Activated naive CD8-positive, alpha-beta T cell treated with anti-CD3 and anti-CD28 coated beads, Interleukin-2, amount 10 ng/mL, durations not matched to agents 7 days and 5 days (primary cell): ENCODE results near the gene PAWR. TPM values are rescaled to one million over a fixed set of nuclear protein-coding genes. Genes with fewer than 3 reads are reported as not detected.

Experiments
- ATAC-seq: fragments of 150-1000 bp; cut with Tn5 transposase; one replicate; pipeline ENCODE4 v1.10.0; 2021; ENCODE audit warnings: low read depth, moderate library complexity
- POLR2A ChIA-PET: fragments of 350-600 bp; sonication (Branson Sonifier 250); formaldehyde crosslinking; loops from one replicate; lab custom pipeline; 2021; ENCODE audit warnings: antibody characterized with exemption; lab: Charles Lee
- DNase-seq: peaks from one replicate; pipeline ENCODE4 v3.0.0; 2021
- H3K27ac Mint-ChIP-seq: one replicate; pipeline ENCODE4 v1.8.0; 2022; ENCODE audit warnings: mild to moderate bottlenecking, mixed read lengths
- H3K27me3 Mint-ChIP-seq: one replicate; pipeline ENCODE4 v1.8.0; 2022; ENCODE audit warnings: mild to moderate bottlenecking, moderate library complexity, mixed read lengths
- H3K36me3 Mint-ChIP-seq: one replicate; pipeline ENCODE4 v1.8.0; 2021; ENCODE audit warnings: mild to moderate bottlenecking, mixed read lengths
- H3K4me1 Mint-ChIP-seq: one replicate; pipeline ENCODE4 v1.8.0; 2021; ENCODE audit warnings: mixed read lengths
- H3K4me3 Mint-ChIP-seq: one replicate; pipeline ENCODE4 v1.8.0; 2022; ENCODE audit warnings: mild to moderate bottlenecking, moderate library complexity, mixed read lengths
- H3K9me3 Mint-ChIP-seq: one replicate; pipeline ENCODE4 v1.8.0; 2021; ENCODE audit warnings: mixed read lengths
- total RNA-seq, 2 experiments: library from RNA; stranded (reverse); gene quantifications; one replicate each; pipeline ENCODE4 v1.2.3, GENCODE V29; 2021

Gene PAWR
- total RNA-seq: 1 to 10 TPM; 4.7 to 5.7 TPM

GRCh38 chr12:79690638-79691510, at the start of gene PAWR:
PAWR (minus strand) TSS chr12:79690964; CDS start chr12:79690244, 720 bp downstream.
- H3K27me3 Mint-ChIP-seq: peaks cover 57% of the 10 kb centered on the region
- H3K9me3 Mint-ChIP-seq: no peaks in the 10 kb centered on the region
- H3K4me1 Mint-ChIP-seq: peaks cover 11% of the 10 kb centered on the region
- POLR2A ChIA-PET: no interaction called here
- peak within 1 kb of the TSS; percentile 51 for H3K27ac Mint-ChIP-seq
- peak; percentile 48 for DNase-seq
- H3K4me3 Mint-ChIP-seq: peak within 1 kb of the TSS; percentile 86
- ATAC-seq: peak; percentile 59
- no peaks in the 10 kb centered on the region for H3K36me3 Mint-ChIP-seq

DNA sequence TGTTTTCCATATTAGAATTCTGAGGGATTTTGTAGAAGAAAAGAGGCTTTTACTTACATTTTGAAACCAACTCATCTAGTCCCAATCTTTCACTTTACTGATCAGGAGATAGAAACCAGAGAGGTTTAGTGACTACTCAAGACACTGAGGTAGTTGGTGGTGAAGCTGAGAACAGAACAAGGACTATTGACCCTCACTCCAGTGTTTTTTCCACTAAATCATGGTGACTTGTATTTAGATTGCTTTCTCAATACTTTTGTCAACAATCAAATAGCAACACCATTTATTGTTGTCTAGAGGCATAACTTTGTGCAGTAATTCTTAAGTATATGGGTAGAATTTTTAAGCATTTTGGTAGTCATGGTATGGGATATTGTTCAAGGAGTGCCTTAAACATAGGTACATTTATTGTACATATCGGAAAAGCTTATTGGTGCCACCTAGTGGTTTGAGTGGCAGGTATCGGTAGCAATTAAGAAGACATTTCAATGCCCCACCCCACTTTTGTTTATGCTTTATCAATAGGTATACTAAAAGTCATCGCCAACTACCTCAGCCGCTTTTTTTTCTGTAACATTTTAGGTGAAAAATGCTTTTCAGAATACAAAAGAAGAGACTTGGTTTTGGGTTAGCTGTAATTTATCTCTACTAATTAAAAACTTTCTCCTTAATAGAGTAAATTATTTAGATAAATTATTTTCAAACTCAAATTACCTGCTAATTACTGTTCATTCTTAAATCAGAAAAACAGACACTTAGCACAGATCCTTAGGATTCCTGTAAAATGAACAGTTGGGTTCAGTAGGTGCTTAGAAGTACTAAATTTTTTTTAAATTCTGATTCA, 47.3 kb upstream of the PAWR start:
- Mint-ChIP-seq H3K36me3 (no peaks in the 10 kb centered on the region), H3K9me3 (no peaks in the 10 kb centered on the region), H3K4me3 (no peak overlapping the region), H3K27me3 (peaks cover 20% of the 10 kb centered on the region), H3K4me1 (no peaks in the 10 kb centered on the region), H3K27ac (no peak overlapping the region)
- DNase-seq (no peak), ATAC-seq (no peak)
- POLR2A ChIA-PET: no interaction called here

- DNase-seq (no peak), ATAC-seq (no peak)
- H3K27me3 Mint-ChIP-seq: peaks cover 33% of the 10 kb centered on the region
- H3K4me3 Mint-ChIP-seq: no peak overlapping the region
- H3K36me3 Mint-ChIP-seq: no peaks in the 10 kb centered on the region
- no peaks in the 10 kb centered on the region for H3K4me1 Mint-ChIP-seq
- no peak overlapping the region for H3K27ac Mint-ChIP-seq
- POLR2A ChIA-PET: no interaction called here
- H3K9me3 Mint-ChIP-seq: no peaks in the 10 kb centered on the region
These were observed 41.9 kb upstream of the PAWR start for GRCh38 chr12:79732638-79733037.

- DNase-seq (no peak), ATAC-seq (no peak)
- POLR2A ChIA-PET: no interaction called here
- Mint-ChIP-seq H3K4me3 (no peak overlapping the region), H3K4me1 (no peaks in the 10 kb centered on the region), H3K36me3 (no peaks in the 10 kb centered on the region), H3K27ac (no peak overlapping the region), H3K9me3 (no peaks in the 10 kb centered on the region), H3K27me3 (peaks cover 12% of the 10 kb centered on the region)
These were observed 35.2 kb upstream of the PAWR start for GRCh38 chr12:79725987-79726386.

GRCh38 chr12:79717006-79717405, 26.2 kb upstream of the PAWR start:
- no peaks in the 10 kb centered on the region for H3K9me3 Mint-ChIP-seq
- H3K4me1 Mint-ChIP-seq: no peaks in the 10 kb centered on the region
- H3K27me3 Mint-ChIP-seq: peaks cover 8% of the 10 kb centered on the region
- H3K27ac Mint-ChIP-seq: no peak overlapping the region
- no peak overlapping the region for H3K4me3 Mint-ChIP-seq
- POLR2A ChIA-PET: no interaction called here
- no peak for ATAC-seq
- no peak for DNase-seq
- H3K36me3 Mint-ChIP-seq: no peaks in the 10 kb centered on the region

DNA sequence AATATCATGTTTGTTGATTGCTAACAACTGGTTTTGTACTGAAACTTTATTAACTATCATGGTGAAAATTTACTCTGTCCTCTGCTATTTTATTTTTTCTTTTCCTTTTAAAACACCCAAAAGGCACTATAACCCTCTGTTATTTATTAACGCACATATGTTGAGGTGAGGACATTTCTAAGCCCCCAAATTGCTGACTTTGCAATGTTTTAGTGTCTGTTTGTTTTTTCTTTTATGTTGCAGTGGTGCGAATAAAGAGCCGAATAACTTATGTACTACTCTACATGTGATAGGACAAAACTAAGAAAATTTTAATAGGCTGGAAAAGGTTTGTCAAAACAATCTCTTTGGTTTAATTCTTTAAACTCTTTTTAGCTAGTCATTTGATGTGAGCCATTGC, 24.5 kb upstream of the PAWR start:
- Mint-ChIP-seq H3K27me3 (peaks cover 10% of the 10 kb centered on the region), H3K9me3 (peaks cover 2% of the 10 kb centered on the region), H3K27ac (no peak overlapping the region)

DNA sequence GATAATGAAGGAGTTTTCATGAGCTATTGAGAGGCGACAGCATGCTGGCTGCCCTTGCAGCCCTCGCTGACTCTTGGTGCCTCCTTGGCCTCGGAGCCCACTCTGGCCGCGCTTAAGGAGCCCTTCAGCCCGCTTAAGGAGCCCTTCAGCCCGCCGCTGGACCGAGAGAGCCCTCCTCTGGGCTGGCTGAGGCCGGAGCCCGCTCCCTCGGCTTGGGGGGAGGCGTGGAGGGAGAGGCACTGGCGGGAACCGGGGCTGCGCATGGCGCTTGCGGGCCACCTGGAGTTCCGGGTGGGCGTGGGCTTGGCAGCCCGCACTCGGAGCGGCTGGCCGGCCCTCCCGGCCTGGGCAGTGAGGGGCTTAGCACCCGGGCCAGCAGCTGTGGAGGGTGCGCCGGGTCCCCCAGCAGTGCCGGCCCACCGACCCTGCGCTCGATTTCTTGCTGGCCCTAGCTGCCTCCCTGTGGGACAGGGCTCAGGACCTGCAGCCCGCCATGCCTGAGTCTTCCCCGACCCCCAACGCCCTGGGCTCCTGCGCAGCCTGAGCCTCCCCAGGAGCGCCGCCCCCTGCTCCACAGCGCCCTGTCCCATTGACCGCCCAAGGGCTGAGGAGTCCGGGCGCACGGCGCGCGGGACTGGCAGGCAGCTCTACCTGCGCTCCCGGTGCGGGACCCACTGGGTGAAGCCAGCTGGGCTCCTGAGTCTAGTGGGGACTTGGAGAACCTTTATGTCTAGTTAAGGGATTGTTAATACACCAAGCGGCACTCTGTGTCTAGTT, 20.1 kb upstream of the PAWR start:
- H3K36me3 Mint-ChIP-seq: no peaks in the 10 kb centered on the region
- peaks cover 17% of the 10 kb centered on the region for H3K27me3 Mint-ChIP-seq
- H3K9me3 Mint-ChIP-seq: peaks cover 2% of the 10 kb centered on the region
- no peaks in the 10 kb centered on the region for H3K4me1 Mint-ChIP-seq
- H3K4me3 Mint-ChIP-seq: no peak overlapping the region
- ATAC-seq (no peak), DNase-seq (no peak)
- no peak overlapping the region for H3K27ac Mint-ChIP-seq
- POLR2A ChIA-PET: no interaction called here

More for the DNA sequence above, 24.5 kb upstream of the PAWR start:
- DNase-seq: no peak
- no peak for ATAC-seq
- Mint-ChIP-seq H3K36me3 (no peaks in the 10 kb centered on the region), H3K4me1 (no peaks in the 10 kb centered on the region), H3K4me3 (no peak overlapping the region)
- POLR2A ChIA-PET: no interaction called here

DNA sequence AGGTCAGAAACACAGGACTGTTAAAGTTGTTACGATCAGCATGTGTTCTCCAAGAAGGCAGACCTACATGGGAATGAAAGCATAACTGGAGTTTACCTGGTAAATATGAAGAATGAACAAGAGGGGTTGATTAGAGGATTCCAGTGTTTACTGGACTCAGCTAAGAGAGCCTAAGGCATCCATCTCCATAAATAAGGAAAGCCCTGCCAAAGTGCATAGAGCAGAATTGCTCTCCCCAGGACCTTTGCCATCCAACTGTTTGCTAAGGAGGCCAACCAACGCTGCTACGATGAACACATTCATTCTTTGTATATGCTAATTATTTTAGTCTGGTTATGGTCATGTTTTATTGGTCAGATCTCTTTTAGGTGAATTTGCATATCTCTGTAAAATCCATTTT, 17.1 kb upstream of the PAWR start:
- Mint-ChIP-seq H3K27ac (no peak overlapping the region), H3K27me3 (peaks cover 14% of the 10 kb centered on the region), H3K36me3 (no peaks in the 10 kb centered on the region), H3K4me3 (no peak overlapping the region), H3K9me3 (peaks cover 2% of the 10 kb centered on the region), H3K4me1 (no peaks in the 10 kb centered on the region)
- no peak for ATAC-seq
- POLR2A ChIA-PET: no interaction called here
- no peak for DNase-seq

DNA sequence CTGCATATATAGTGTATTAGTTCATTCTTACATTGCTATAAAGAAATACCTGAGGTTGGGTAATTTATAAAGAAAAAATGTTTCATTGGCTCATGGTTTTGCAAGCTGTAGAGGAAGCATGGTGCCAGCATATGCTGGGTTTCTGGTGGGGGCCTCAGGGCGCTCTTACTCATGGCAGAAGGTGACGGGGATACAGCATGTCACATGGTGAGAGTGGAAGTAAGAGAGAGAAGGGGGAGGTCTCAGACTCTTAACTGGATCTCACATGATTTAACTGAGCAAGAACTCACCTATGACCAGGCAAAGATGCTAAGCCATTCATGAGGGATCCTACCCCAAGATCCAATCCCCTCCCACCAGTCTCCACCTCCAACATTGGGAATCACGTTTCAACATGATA, 15.9 kb upstream of the PAWR start:
- ATAC-seq (no peak), DNase-seq (no peak)
- H3K27ac Mint-ChIP-seq: no peak overlapping the region
- no peaks in the 10 kb centered on the region for H3K36me3 Mint-ChIP-seq
- peaks cover 9% of the 10 kb centered on the region for H3K27me3 Mint-ChIP-seq
- POLR2A ChIA-PET: no interaction called here
- H3K4me1 Mint-ChIP-seq: no peaks in the 10 kb centered on the region
- peaks cover 2% of the 10 kb centered on the region for H3K9me3 Mint-ChIP-seq
- H3K4me3 Mint-ChIP-seq: no peak overlapping the region

GRCh38 chr12:79706156-79706555, 15.4 kb upstream of the PAWR start:
- H3K27me3 Mint-ChIP-seq: peaks cover 9% of the 10 kb centered on the region
- DNase-seq (no peak), ATAC-seq (no peak)
- H3K4me3 Mint-ChIP-seq: no peak overlapping the region
- no peaks in the 10 kb centered on the region for H3K4me1 Mint-ChIP-seq
- POLR2A ChIA-PET: no interaction called here
- no peaks in the 10 kb centered on the region for H3K36me3 Mint-ChIP-seq
- H3K9me3 Mint-ChIP-seq: peaks cover 2% of the 10 kb centered on the region
- no peak overlapping the region for H3K27ac Mint-ChIP-seq

GRCh38 chr12:79698966-79699365, 8.2 kb upstream of the PAWR start:
- no peak for DNase-seq
- Mint-ChIP-seq H3K9me3 (no peaks in the 10 kb centered on the region), H3K4me1 (no peaks in the 10 kb centered on the region), H3K36me3 (no peaks in the 10 kb centered on the region), H3K27ac (no peak overlapping the region), H3K27me3 (peaks cover 2% of the 10 kb centered on the region), H3K4me3 (no peak overlapping the region)
- no peak for ATAC-seq
- POLR2A ChIA-PET: no interaction called here

- ATAC-seq: no peak
- H3K27ac Mint-ChIP-seq: no peak overlapping the region
- H3K36me3 Mint-ChIP-seq: no peaks in the 10 kb centered on the region
- POLR2A ChIA-PET: no interaction called here
- H3K27me3 Mint-ChIP-seq: peaks cover 27% of the 10 kb centered on the region
- no peak for DNase-seq
- no peak overlapping the region for H3K4me3 Mint-ChIP-seq
- H3K4me1 Mint-ChIP-seq: peaks cover under 1% of the 10 kb centered on the region
- H3K9me3 Mint-ChIP-seq: no peaks in the 10 kb centered on the region
These were observed 5.7 kb upstream of the PAWR start for GRCh38 chr12:79696416-79696815.

- peaks cover 11% of the 10 kb centered on the region for H3K4me1 Mint-ChIP-seq
- no peak overlapping the region for H3K27ac Mint-ChIP-seq
- H3K36me3 Mint-ChIP-seq: no peaks in the 10 kb centered on the region
- no peak overlapping the region for H3K4me3 Mint-ChIP-seq
- H3K9me3 Mint-ChIP-seq: no peaks in the 10 kb centered on the region
- ATAC-seq (no peak), DNase-seq (no peak)
- POLR2A ChIA-PET: no interaction called here
- peaks cover 46% of the 10 kb centered on the region for H3K27me3 Mint-ChIP-seq
These were observed 2.3 kb upstream of the PAWR start for GRCh38 chr12:79692860-79693577.
